K562 (cell line): ENCODE data around the gene SMAD4. TPM values are rescaled to one million over a fixed set of nuclear protein-coding genes. Genes with fewer than 3 reads are reported as not detected.

ENCODE experiments used
- ATAC-seq: fragments of 200-7000 bp; cut with Tn5 transposase; 3 replicates; pipeline ENCODE4 v1.9.1; 2020; ENCODE audit warnings: moderate library complexity
- BruUV-seq: library from RNA; stranded (reverse); fragments of 400-500 nt; replicated peaks from 2 replicates; lab custom pipeline; 2021; lab: Mats Ljungman, UMichigan
- CTCF ChIA-PET: fragments of 300-600 bp; formaldehyde crosslinking; extraction: SDS; loops from one replicate; lab custom pipeline; 2021; ENCODE audit warnings: low intra/inter-chr PET ratio; lab: Yijun Ruan, JAX
- POLR2A ChIA-PET: fragments of 300-600, 350-650 bp; sonication (Branson Sonifier 250); formaldehyde crosslinking; extraction: SDS; loops from one replicate; lab custom pipeline; 2021; ENCODE audit warnings: antibody characterized with exemption, inconsistent platforms; lab: Yijun Ruan, JAX
- DNase-seq, 4 experiments: peaks; one replicate each; pipeline versions ENCODE4 v3.0.0 to v3.0.0-alpha.2; 2011 to 2018; ENCODE audit warnings: low spot score in 3 of 4, mixed read lengths in 3 of 4; ENCODE audit errors: extremely low read depth in 1 of 4
- FAIRE-seq: peaks from 2 replicates; lab custom pipeline; 2011; peaks lifted over from hg19 to GRCh38; lab: Jason Lieb, UNC
- H2AFZ ChIP-seq: 2 replicates; pipeline ENCODE4 v1.6.0; 2011; ENCODE audit warnings: low read depth, low read length, control low read depth, inconsistent platforms
- H3K27ac ChIP-seq: fragments of 200-600 bp; 3 replicates; pipeline ENCODE4 v1.8.0; 2011; ENCODE audit warnings: low read depth, mild to moderate bottlenecking, control low read depth, inconsistent platforms, low read length, moderate library complexity, mixed read lengths; ENCODE audit errors: extremely low read depth
- H3K27me3 ChIP-seq, 2 experiments: fragments of 300-600 bp in 1 of 2; 2 replicates in 1 of 2; 3 replicates in 1 of 2; pipeline versions ENCODE4 v1.6.0 to v1.8.0; 2011; ENCODE audit warnings: inconsistent platforms in 2 of 2, low read length in 2 of 2, mild to moderate bottlenecking in 1 of 2, mixed read lengths in 1 of 2, moderate library complexity in 1 of 2; ENCODE audit not compliant: control insufficient read depth in 2 of 2, insufficient read depth in 2 of 2
- H3K36me3 ChIP-seq: fragments of 300-600 bp; 3 replicates; pipeline ENCODE4 v1.8.0; 2011; ENCODE audit warnings: mild to moderate bottlenecking, low read length, inconsistent platforms; ENCODE audit not compliant: control insufficient read depth, insufficient read depth
- H3K4me1 ChIP-seq, 2 experiments: fragments of 200-600 bp in 1 of 2; replicated peaks in 1 of 2; 2 replicates in 1 of 2; 3 replicates in 1 of 2; pipeline versions ENCODE4 v1.5.1 to v1.8.0; 2011; ENCODE audit warnings: inconsistent platforms in 2 of 2, low read length in 2 of 2, mild to moderate bottlenecking in 1 of 2, mixed read lengths in 1 of 2, moderate library complexity in 1 of 2; ENCODE audit not compliant: control insufficient read depth in 2 of 2, insufficient read depth in 2 of 2
- H3K4me2 ChIP-seq: 2 replicates; pipeline ENCODE4 v1.6.1; 2011; ENCODE audit warnings: low read length, control low read depth, inconsistent platforms, mixed read lengths; ENCODE audit not compliant: insufficient read depth
- H3K4me3 ChIP-seq: fragments of 200-600 bp; sonication (generic), shearing (Covaris generic); 2 replicates; pipeline ENCODE4 v1.5.1; 2016; ENCODE audit warnings: control low read depth, inconsistent platforms
- H3K79me2 ChIP-seq: fragments of 200-600 bp; 3 replicates; pipeline ENCODE4 v1.8.0; 2011; ENCODE audit warnings: low read length, inconsistent platforms; ENCODE audit not compliant: control insufficient read depth, insufficient read depth
- H3K9ac ChIP-seq, 2 experiments: 2 replicates each; pipeline versions ENCODE4 v1.6.0 to v1.6.1; 2011; ENCODE audit warnings: low read depth in 2 of 2, low read length in 2 of 2, control low read depth in 1 of 2, inconsistent platforms in 1 of 2, mild to moderate bottlenecking in 1 of 2, mixed read lengths in 1 of 2; ENCODE audit not compliant: insufficient read depth in 1 of 2
- H3K9me1 ChIP-seq: one replicate; pipeline ENCODE4 v1.6.0; 2011; ENCODE audit warnings: inconsistent platforms, mild to moderate bottlenecking, low read length, moderate library complexity; ENCODE audit not compliant: control insufficient read depth, insufficient read depth
- H3K9me3 ChIP-seq: replicated peaks from 2 replicates; pipeline ENCODE4 v1.5.1; 2011; ENCODE audit warnings: low read depth, low read length, inconsistent platforms; ENCODE audit not compliant: control insufficient read depth, insufficient read depth
- H4K20me1 ChIP-seq: replicated peaks from 2 replicates; pipeline ENCODE4 v1.6.1; 2011; ENCODE audit warnings: low read length, inconsistent platforms, mixed read lengths; ENCODE audit not compliant: control insufficient read depth, insufficient read depth
- CHCHD3 ChIP-seq: fragments of 250-450 bp; sonication (Bioruptor Pico); IDR thresholded peaks from 2 replicates; pipeline ENCODE4 v2.1.2; 2022; ENCODE audit warnings: mild to moderate bottlenecking
- CXXC5 ChIP-seq: fragments of 250-450 bp; sonication (Bioruptor Pico); IDR thresholded peaks from 2 replicates; pipeline ENCODE4 v1.8.0; 2022; ENCODE audit warnings: inconsistent platforms, mild to moderate bottlenecking, moderate library complexity
- EGR1 ChIP-seq: fragments of 450-650 bp; conservative IDR thresholded peaks from 2 replicates; pipeline ENCODE4 v1.6.1; 2017; ENCODE audit warnings: mild to moderate bottlenecking
- FOXP1 ChIP-seq: sonication (generic); formaldehyde crosslinking; IDR thresholded peaks from 2 replicates; pipeline ENCODE4 v1.8.0; 2022; ENCODE audit warnings: mild to moderate bottlenecking, missing genetic modification reagents
- HBP1 ChIP-seq: fragments of 450-650 bp; formaldehyde crosslinking; IDR thresholded peaks from 2 replicates; pipeline ENCODE4 v1.4.0; 2022; ENCODE audit warnings: missing genetic modification characterization
- NELFE ChIP-seq: IDR thresholded peaks from 2 replicates; pipeline ENCODE4 v1.6.1; 2011; ENCODE audit warnings: mild to moderate bottlenecking; ENCODE audit not compliant: insufficient read depth, insufficient read length
- NFE2 ChIP-seq: IDR thresholded peaks from 2 replicates; pipeline ENCODE4 v1.6.1; 2014; ENCODE audit warnings: antibody characterized with exemption, low read depth
- RCOR1 ChIP-seq, 2 experiments: IDR thresholded peaks; 2 replicates each; pipeline ENCODE4 v1.6.1; 2012; ENCODE audit warnings: low read depth in 2 of 2, low read length in 2 of 2, borderline replicate concordance in 1 of 2, improper control_type of control experiment in 1 of 2
- RFX7 ChIP-seq: fragments of 250-450 bp; sonication (Bioruptor Pico); IDR thresholded peaks from 2 replicates; pipeline ENCODE4 v1.5.1; 2021; ENCODE audit warnings: mild to moderate bottlenecking
- TCF7 ChIP-seq: sonication (generic); IDR thresholded peaks from 2 replicates; pipeline ENCODE4 v1.6.1; 2016; ENCODE audit warnings: antibody characterized with exemption, borderline replicate concordance
- THRAP3 ChIP-seq: fragments of 450-650 bp; IDR thresholded peaks from 2 replicates; pipeline ENCODE4 v1.6.1; 2016; ENCODE audit warnings: mild to moderate bottlenecking, inconsistent platforms, borderline replicate concordance
- ZNF584 ChIP-seq: fragments of 200-800 bp; sonication (Bioruptor generic); IDR thresholded peaks from 2 replicates; pipeline ENCODE4 v1.6.1; 2016; ENCODE audit warnings: low read depth, mild to moderate bottlenecking, missing genetic modification characterization, missing compliant biosample characterization
- ZNF699 ChIP-seq: fragments of 250-450 bp; sonication (Bioruptor Pico); IDR thresholded peaks from 2 replicates; pipeline ENCODE4 v1.8.0; 2021; ENCODE audit warnings: mild to moderate bottlenecking, moderate library complexity; ENCODE audit not compliant: insufficient replicate concordance
- WGBS: fragments of 100-300 bp; shearing (Covaris generic); methylation state at CpG from one replicate; pipeline ENCODE4 v1.1.6; 2016; ENCODE audit warnings: low coverage, mixed read lengths; ENCODE audit not compliant: insufficient coverage; ENCODE audit errors: missing lambda C conversion rate; 5-methylcytosine and 5-hydroxymethylcytosine counted together
- in situ Hi-C: fragments of 300-500 bp; cut with MboI; formaldehyde crosslinking; loops from 4 replicates; pipeline ENCODE4 v1.15.0; 2018; ENCODE audit warnings: inconsistent platforms, mixed read lengths
- intact Hi-C: fragments of 100-400 bp; cut with micrococcal nuclease; formaldehyde crosslinking; loops from 2 replicates; pipeline ENCODE4 v1.14.2; 2022
- polyA plus RNA-seq, 8 experiments: library from polyadenylated mRNA; depleted of rRNA in 4 of 8; stranded (reverse) in 5 of 8; unstranded in 3 of 8; fragments of >200 nt; fragmentation: Nextera tagmentation in 2 of 8; fragmentation: Illumina TruSeq in 1 of 8; extraction: Ambion mirVana in 2 of 8; extraction: Trizol in 1 of 8; gene quantifications; 2 replicates each; pipeline versions ENCODE4 v1.2.1 to v1.2.3, GENCODE V29; 2011 to 2014; ENCODE audit warnings: inconsistent platforms in 1 of 8, missing spikeins in 1 of 8
- total RNA-seq, 7 experiments: library from RNA; depleted of rRNA in 6 of 7; stranded (reverse); fragments of >200 nt in 6 of 7; fragmentation: Illumina TruSeq in 2 of 7; extraction: Trizol in 2 of 7; gene quantifications; 2 replicates each; pipeline versions ENCODE4 v1.2.1 to v1.2.3, GENCODE V29; 2011 to 2021; ENCODE audit warnings: low replicate concordance in 1 of 7
- TF ChIP-seq, protein P1 (sequence below): fragments of 450-650 bp; formaldehyde crosslinking; IDR thresholded peaks from 2 replicates; pipeline ENCODE4 v1.4.0; 2020; ENCODE audit warnings: mild to moderate bottlenecking

The SMAD4 gene
- total and polyA plus RNA-seq, 9 of the 15 experiments (the other 6 are each of a cell fraction or from before 2014, with no cell fraction given) = 5.7 to 55.0 (median 39.4) TPM

- peaks cover 0 to 8% of the 10 kb centered on the region in 2 experiments; a peak in 2 of 5 replicates for H3K4me1 ChIP-seq
- no peak overlapping the region for H3K9ac ChIP-seq
- intact Hi-C loops = no loop called here
- TF ChIP-seq CXXC5 = no peak
- TF ChIP-seq NELFE = no peak
- no peak for TF ChIP-seq RCOR1 (IDR thresholded peaks at IDR 0.05; ENCODE audit: borderline replicate concordance in 1 of 2, low read depth in 2 of 2, low read length in 2 of 2)
- no peak for TF ChIP-seq THRAP3
- TF ChIP-seq HBP1 (CRISPR knock-in tag) = no peak
- TF ChIP-seq TCF7 = no peak
- no peak for TF ChIP-seq CHCHD3 (CRISPR knock-in tag)
- TF ChIP-seq EGR1 = no peak
- TF ChIP-seq FOXP1 (CRISPR knock-in tag) = no peak
- no peak for TF ChIP-seq ZNF699
- no peak for TF ChIP-seq NFE2
- no peak for TF ChIP-seq ZNF584 (CRISPR knock-in tag)
- TF ChIP-seq, protein P1, sequence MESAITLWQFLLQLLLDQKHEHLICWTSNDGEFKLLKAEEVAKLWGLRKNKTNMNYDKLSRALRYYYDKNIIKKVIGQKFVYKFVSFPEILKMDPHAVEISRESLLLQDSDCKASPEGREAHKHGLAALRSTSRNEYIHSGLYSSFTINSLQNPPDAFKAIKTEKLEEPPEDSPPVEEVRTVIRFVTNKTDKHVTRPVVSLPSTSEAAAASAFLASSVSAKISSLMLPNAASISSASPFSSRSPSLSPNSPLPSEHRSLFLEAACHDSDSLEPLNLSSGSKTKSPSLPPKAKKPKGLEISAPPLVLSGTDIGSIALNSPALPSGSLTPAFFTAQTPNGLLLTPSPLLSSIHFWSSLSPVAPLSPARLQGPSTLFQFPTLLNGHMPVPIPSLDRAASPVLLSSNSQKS (CRISPR knock-in tag) = no peak
- TF ChIP-seq RFX7 = no peak
- WGBS = 11% methylated on average over 7 of the region's 7 CpGs
- no peak overlapping the region for H3K4me2 ChIP-seq
- peaks cover 4 to 32% of the 10 kb centered on the region in 2 experiments; a peak in 3 of 5 replicates for H3K27me3 ChIP-seq
- no peaks in the 10 kb centered on the region for H3K9me1 ChIP-seq
- no peaks in the 10 kb centered on the region for H3K79me2 ChIP-seq
- no peaks in the 10 kb centered on the region for H3K9me3 ChIP-seq
- H3K4me3 ChIP-seq = no peak overlapping the region
- H2AFZ ChIP-seq = no peak overlapping the region
- H3K36me3 ChIP-seq = no peaks in the 10 kb centered on the region
- DNase-seq (no peak), FAIRE-seq (no peak), ATAC-seq (no peak)
- H3K27ac ChIP-seq = no peak overlapping the region
- in situ Hi-C loops = loop anchor here (25.0 kb wide), 2 partner anchors 539 to 1164 kb away; no protein-coding TSS in a partner anchor
- no peaks in the 10 kb centered on the region for H4K20me1 ChIP-seq
- no TSS peak for BruUV-seq
- ChIA-PET CTCF (no interaction called here), POLR2A (no interaction called here)
Observed at GRCh38 chr18:51123046-51123395, 93.0 kb downstream of the SMAD4 start.
